Measurements from ENCODE around the gene HLCS. TPM values are rescaled to one million over a fixed set of nuclear protein-coding genes. Genes with fewer than 3 reads are reported as not detected.

HLCS gene
- total RNA-seq, 3 donors from 2014 or later: 19.5 to 26.2 (median 20.3) TPM

GRCh38 chr21:36852293-36852692 is 114.2 kb downstream of the HLCS start:
- Histone ChIP-seq H3K27ac (no peak overlapping the region), H3K27me3 (no peaks in the 10 kb centered on the region), H3K4me1 (no peaks in the 10 kb centered on the region), H3K36me3 (no peaks in the 10 kb centered on the region), H3K4me3 (no peak overlapping the region), H3K9me3 (no peaks in the 10 kb centered on the region)
- TF ChIP-seq POLR2A (IDR thresholded peaks at IDR 0.05) (no peak), POLR2AphosphoS5 (IDR thresholded peaks at IDR 0.05) (no peak), CTCF (IDR thresholded peaks at IDR 0.05) (no peak)
- intact Hi-C loops (cut with DNase I; ENCODE audit: low total_unique reads): no loop called here
- no peak for DNase-seq (ENCODE audit: low spot score in 2 of 2)

GRCh38 chr21:36851121-36851520 is 115.3 kb downstream of the HLCS start:
- TF ChIP-seq POLR2A (IDR thresholded peaks at IDR 0.05) (no peak), POLR2AphosphoS5 (IDR thresholded peaks at IDR 0.05) (no peak), CTCF (IDR thresholded peaks at IDR 0.05) (no peak)

GRCh38 chr21:36850372-36850771 is 116.1 kb downstream of the HLCS start:
- H3K4me1 ChIP-seq: no peaks in the 10 kb centered on the region
- no peak overlapping the region for H3K4me3 ChIP-seq
- TF ChIP-seq POLR2A (IDR thresholded peaks at IDR 0.05): no peak
- TF ChIP-seq CTCF (IDR thresholded peaks at IDR 0.05): no peak
- TF ChIP-seq POLR2AphosphoS5 (IDR thresholded peaks at IDR 0.05): no peak
- H3K9me3 ChIP-seq: no peaks in the 10 kb centered on the region
- no peak for DNase-seq (ENCODE audit: low spot score in 2 of 2)
- H3K36me3 ChIP-seq: no peaks in the 10 kb centered on the region
- H3K27ac ChIP-seq: no peak overlapping the region
- no peaks in the 10 kb centered on the region for H3K27me3 ChIP-seq
- intact Hi-C loops (cut with DNase I; ENCODE audit: low total_unique reads): no loop called here

More at GRCh38 chr21:36851121-36851520, 115.3 kb downstream of the HLCS start:
- DNase-seq (ENCODE audit: low spot score in 2 of 2): no peak
- H3K27me3 ChIP-seq: no peaks in the 10 kb centered on the region
- H3K9me3 ChIP-seq: no peaks in the 10 kb centered on the region
- H3K4me1 ChIP-seq: no peaks in the 10 kb centered on the region
- no peak overlapping the region for H3K27ac ChIP-seq
- H3K36me3 ChIP-seq: no peaks in the 10 kb centered on the region
- intact Hi-C loops (cut with DNase I; ENCODE audit: low total_unique reads): no loop called here
- H3K4me3 ChIP-seq: no peak overlapping the region

GRCh38 chr21:36849461-36850105 is 116.9 kb downstream of the HLCS start:
- intact Hi-C loops (cut with DNase I; ENCODE audit: low total_unique reads): no loop called here
- no peaks in the 10 kb centered on the region for H3K27me3 ChIP-seq
- H3K27ac ChIP-seq: no peak overlapping the region
- H3K36me3 ChIP-seq: no peaks in the 10 kb centered on the region
- DNase-seq (ENCODE audit: low spot score in 2 of 2): no peak
- TF ChIP-seq CTCF (IDR thresholded peaks at IDR 0.05): no peak
- TF ChIP-seq POLR2A (IDR thresholded peaks at IDR 0.05): no peak
- no peak for TF ChIP-seq POLR2AphosphoS5 (IDR thresholded peaks at IDR 0.05)
- no peaks in the 10 kb centered on the region for H3K9me3 ChIP-seq
- no peak overlapping the region for H3K4me3 ChIP-seq
- H3K4me1 ChIP-seq: no peaks in the 10 kb centered on the region

GRCh38 chr21:36848730-36849274 is 117.7 kb downstream of the HLCS start:
- no peaks in the 10 kb centered on the region for H3K27me3 ChIP-seq
- H3K9me3 ChIP-seq: no peaks in the 10 kb centered on the region
- TF ChIP-seq POLR2AphosphoS5 (IDR thresholded peaks at IDR 0.05) (no peak), CTCF (IDR thresholded peaks at IDR 0.05) (no peak), POLR2A (IDR thresholded peaks at IDR 0.05) (no peak)
- H3K4me3 ChIP-seq: no peak overlapping the region
- intact Hi-C loops (cut with DNase I; ENCODE audit: low total_unique reads): no loop called here
- H3K27ac ChIP-seq: no peak overlapping the region
- H3K4me1 ChIP-seq: no peaks in the 10 kb centered on the region
- DNase-seq (ENCODE audit: low spot score in 2 of 2): no peak
- H3K36me3 ChIP-seq: no peaks in the 10 kb centered on the region

Data from breast epithelium (tissue), 4 donors.